ENCODE data around the gene NHLH1. TPM values are rescaled to one million over a fixed set of nuclear protein-coding genes. Genes with fewer than 3 reads are reported as not detected.

Gene NHLH1
- 0.07 TPM in 1 of 2 replicates, not detected in the other for total RNA-seq

GRCh38 chr1:160366731-160367515 is at the start of gene NHLH1:
Gene NHLH1 (plus strand): TSS chr1:160367071. CDS start chr1:160370732, 3,661 bp downstream.

GRCh38 chr1:160342953-160343869 is 23.7 kb upstream of the NHLH1 start, which contains the start of the genes COPA and NCSTN:
Gene COPA (minus strand): TSS chr1:160343250. CDS start chr1:160343170, 80 bp downstream.
Gene NCSTN (plus strand): TSS chr1:160343383. CDS start chr1:160343397, 14 bp downstream.

GRCh38 chr1:160400223-160400645 is 33.4 kb downstream of the NHLH1 start, which contains the start of gene VANGL2:
Gene VANGL2 (plus strand): TSS chr1:160400564. CDS start chr1:160415838, 15,274 bp downstream.

Other genes with a start within 250 kb of the NHLH1 start
- gene ATP1A4, start 215.5 kb upstream of the NHLH1 start, total RNA-seq, result not detected in 2 replicates
- gene CASQ1, start 176.5 kb upstream of the NHLH1 start, total RNA-seq, result not detected in 2 replicates
- 25.6 and 93.9 TPM in 2 replicates for gene PEA15, start 161.7 kb upstream of the NHLH1 start, total RNA-seq
- 53.0 and 71.9 TPM in 2 replicates for gene DCAF8, start 104.5 kb upstream of the NHLH1 start, total RNA-seq
- 38.2 and 40.3 TPM in 2 replicates for gene PEX19, start 81.9 kb upstream of the NHLH1 start, total RNA-seq
- gene COPA, start 23.8 kb upstream of the NHLH1 start, total RNA-seq, result 156 and 194 TPM in 2 replicates
- gene NCSTN, start 23.7 kb upstream of the NHLH1 start, total RNA-seq, result 53.0 and 97.3 TPM in 2 replicates
- gene VANGL2, start 33.5 kb downstream of the NHLH1 start, total RNA-seq, result 3.1 and 25.8 TPM in 2 replicates
- not detected in 2 replicates for gene SLAMF6, start 156.2 kb downstream of the NHLH1 start, total RNA-seq
- not detected in 2 replicates for gene CD84, start 212.4 kb downstream of the NHLH1 start, total RNA-seq